NCI-H345 treated with DMSO at 0.1 percent for 48 hours (cell line): ENCODE measurements around the gene PRR22.
"Not testable (repeated sequence)": the region's sequence is repeated elsewhere in the genome, so short reads cannot be mapped to it uniquely, and the experiment has no call there.

Experiments
- DNase-seq: peaks from one replicate; lab custom pipeline; 2025; ENCODE audit not compliant: unreplicated experiment; lab: John Stamatoyannopoulos, UW

Gene PRR22

DNA sequence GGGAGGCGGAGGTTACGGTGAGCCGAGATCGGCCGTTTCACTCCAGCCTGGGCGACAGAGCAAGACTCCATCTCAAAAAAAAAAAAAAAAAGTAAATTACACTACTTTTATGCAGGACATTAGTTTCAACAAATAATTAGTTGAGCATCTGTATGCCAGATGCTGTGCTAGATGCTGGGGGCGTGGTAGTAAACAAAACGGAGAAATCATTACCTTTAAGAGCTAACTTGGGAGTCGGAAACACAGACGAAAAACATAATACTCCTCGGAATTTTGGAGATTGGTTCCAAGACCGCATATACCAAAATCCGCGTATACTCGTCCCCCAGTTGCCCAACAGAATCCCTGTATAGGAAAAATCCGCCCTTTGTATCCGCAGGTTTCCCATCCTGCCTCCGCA is 7.7 kb upstream of the PRR22 start:
- DNase-seq = no peak

- peak; percentile 97 for DNase-seq
Measured at GRCh38 chr19:5790559-5791520, 6.3 kb upstream of the PRR22 start, which contains the start of gene DUS3L. Gene DUS3L, minus strand, starts transcription at chr19:5791163. Its CDS starts 22 bp downstream, at chr19:5791141.

DNA sequence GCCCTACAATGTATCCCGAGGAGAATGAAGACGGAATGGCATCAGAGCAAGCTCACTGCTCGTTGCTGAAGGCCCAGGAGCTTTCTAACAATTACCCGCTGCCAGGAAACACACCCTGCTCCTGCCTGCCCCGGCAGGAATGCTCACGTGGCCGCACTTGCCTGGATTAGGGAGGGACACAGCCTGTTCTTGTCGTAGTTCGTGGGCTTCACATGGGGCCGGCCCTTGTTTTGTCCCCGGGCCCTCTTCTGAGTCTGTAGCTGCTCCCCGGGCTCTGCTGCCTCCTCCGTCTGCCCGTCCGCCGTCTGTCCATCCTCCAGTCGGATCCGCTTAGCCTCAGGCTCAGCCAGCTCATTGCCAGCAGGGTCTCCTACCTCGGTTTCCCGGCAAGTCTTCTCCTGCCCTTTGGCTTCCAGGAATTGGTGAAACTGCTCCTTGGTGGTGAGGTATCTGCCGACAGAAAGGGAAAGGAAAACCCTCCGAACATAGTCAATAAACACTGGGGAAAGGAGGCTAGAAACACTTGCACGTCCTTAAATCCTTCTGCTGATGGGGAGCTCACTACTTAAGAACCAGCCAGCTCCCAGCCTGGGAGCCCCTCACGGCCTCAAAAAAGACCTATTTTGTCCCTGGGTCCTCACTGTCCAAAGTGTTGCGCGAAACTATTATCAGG is 5.5 kb upstream of the PRR22 start:
- DNase-seq = no peak

DNA sequence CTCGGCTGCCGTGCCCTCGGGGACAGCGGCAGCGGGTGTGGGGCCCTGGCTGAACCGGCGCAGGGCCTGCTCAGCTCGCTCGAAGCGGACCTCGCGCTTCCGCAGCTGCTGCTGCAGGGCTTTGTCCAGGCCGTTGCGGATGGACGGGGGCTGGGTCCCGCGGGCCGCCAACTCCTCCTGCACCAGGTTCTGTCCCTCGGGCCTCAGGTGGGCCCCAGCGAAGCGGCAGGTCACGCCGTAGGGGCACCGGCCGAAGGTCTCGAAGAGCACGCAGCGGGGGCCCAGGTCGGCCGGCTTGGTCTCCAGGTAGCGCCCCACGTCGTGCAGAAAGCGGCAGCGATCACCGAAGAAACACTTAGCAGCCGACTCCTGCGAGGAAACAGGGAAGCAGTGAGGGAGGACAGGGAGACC is 4.8 kb upstream of the PRR22 start:
- no peak for DNase-seq

GRCh38 chr19:5788422-5788821 is 3.9 kb upstream of the PRR22 start:
- DNase-seq = no peak

DNA sequence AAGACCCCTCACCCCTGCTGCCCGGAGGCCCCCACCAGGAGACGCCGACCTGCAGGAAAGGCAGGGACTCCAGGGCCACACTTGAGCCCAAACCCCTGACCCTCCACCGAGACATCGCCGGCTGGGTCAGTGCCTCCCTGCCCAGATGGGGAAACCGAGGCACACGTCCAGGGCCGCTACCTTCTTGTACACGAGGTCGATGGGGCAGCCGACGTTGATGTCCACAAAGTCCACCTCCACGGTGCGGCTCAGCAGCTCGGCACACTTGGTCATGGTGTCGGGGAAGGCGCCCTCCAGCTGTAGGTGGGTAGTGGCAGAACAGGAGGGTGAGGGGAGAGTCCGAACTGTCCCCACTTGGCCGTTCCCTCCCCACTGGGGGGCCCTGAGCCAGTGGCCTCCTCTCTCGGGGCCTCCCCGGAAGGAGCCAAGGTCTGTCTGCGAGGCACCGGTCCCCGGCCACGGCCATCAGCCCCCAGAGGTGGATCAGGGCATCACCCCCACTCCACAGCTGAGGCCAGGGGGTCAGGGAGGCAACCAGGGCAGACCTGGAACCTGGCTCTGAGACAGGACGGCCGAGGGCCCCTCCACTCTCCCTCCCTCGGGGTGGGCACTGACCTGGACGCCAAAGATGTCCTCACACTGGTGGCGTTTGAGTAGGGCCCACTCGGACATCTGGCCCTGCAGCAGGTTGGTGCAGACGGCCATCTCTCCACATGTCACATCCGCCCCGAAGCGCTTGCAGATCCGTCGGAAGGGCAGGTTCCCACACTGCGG is 3.0 kb upstream of the PRR22 start:
- no peak for DNase-seq

DNA sequence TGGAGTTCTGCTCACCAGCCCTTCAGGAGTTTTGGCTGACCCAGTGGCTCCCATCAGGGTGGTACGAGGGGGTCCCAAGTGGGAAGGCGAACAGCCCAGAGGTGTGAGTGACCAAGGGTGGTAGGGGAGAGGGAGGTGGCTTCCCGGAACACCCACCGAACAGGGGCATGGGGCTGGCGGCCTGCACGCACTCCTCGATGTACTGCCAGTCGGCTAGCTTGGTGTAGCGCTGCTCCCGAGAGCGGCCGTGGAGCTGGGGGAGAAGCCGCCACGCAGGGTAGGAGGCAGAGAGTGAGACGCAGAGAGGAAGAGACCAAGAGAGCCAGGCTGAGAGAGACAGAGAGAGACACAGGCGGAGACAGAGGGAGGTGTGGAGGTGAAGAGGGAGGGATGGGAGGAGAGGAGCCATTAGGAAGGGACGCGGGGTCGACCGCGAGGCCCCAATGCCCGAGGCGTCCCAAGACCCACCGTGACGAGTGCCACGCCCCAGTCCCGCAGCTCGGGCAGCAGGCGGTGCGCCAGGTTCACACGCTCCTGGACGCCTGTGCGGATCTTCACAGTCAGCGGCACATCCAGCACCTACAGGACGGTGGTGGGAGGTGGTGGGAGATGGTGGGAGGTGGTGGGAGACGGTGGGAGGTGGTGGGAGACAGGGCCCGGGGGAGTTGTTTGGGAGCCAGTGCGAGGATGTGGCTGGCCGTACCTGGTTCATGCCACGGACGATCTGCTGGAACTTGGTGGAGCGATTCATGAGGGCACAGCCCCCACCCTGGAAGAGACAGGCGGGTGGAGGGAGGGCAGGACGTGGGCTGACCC is 2.3 kb upstream of the PRR22 start:
- no peak for DNase-seq

- no peak for DNase-seq
Measured at GRCh38 chr19:5785423-5785822, 877 bp upstream of the PRR22 start.

GRCh38 chr19:5782945-5783919 is 1.3 kb downstream of the PRR22 start:
- no peak for DNase-seq

DNA sequence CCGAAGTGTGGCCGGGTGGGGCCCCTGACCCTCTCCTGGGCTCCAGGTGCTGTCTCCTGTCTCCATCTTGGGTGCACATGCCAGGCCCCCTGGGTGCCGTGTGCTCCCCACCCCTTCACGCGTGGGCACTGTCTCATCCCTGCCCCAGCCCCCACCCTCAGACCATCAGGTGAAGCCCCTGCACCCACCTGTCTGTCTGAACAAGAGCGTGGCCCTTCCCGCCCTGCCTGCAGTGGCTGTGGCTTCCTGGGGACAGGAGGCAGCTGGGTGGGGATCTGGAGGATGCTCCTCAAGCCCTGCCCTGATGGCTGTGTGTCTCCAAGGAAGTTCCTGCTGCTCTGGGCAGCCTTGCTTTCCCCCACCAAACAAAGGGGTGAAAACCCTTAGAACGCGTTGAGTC is 2.2 kb downstream of the PRR22 start:
- DNase-seq = no peak

DNA sequence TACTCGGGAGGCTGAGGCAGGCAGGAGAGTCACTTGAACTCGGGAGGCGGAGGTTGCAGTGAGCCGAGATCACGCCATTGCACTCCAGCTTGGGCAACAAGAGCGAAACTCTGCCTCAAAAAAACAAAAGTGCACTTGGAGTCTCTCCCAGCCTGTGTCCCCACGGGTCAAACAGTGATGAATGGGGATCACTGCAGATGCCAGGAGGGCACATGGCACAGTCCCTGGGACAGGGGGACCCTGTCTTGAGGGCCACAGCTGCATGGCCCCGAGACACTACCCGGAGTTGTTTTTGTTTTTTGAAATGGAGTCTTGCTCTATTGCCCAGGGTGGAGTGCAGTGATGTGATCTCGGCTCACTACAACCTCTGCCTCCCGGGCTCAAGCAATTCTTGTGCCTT is 3.6 kb downstream of the PRR22 start:
- not testable (repeated sequence) for DNase-seq

- DNase-seq = no peak
Measured at GRCh38 chr19:5778402-5778801, 6.1 kb downstream of the PRR22 start.

DNA sequence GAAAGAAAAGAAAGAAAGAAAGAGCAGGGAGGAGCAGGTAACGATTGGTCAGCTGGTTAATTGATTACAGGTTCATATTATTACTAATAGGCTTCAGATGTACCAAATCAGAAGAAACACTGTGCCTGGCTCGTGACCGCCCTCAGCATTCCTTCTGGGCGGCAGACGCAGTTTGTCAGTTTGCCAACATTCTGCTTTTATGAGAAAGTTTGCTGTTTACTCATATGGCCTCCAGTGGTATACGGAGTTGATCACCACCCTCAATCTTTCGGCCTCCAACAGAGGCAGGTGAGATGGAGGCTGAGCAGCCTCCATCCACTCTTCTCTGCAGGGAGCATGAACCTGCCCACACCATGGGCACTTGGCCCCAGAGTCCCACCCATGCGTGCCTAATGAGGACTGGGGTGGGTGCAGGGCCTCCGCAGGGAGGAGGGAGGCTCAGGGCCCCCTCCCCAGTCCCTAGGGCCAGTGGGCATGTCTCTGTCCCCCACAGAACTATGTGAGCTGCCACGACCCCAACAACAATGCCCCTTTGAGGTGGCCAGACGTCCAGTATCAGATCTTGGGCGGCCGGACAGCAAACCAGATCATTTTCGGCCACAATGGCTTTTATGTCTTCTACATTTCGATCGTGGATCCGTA is 8.8 kb downstream of the PRR22 start:
- no peak for DNase-seq

DNA sequence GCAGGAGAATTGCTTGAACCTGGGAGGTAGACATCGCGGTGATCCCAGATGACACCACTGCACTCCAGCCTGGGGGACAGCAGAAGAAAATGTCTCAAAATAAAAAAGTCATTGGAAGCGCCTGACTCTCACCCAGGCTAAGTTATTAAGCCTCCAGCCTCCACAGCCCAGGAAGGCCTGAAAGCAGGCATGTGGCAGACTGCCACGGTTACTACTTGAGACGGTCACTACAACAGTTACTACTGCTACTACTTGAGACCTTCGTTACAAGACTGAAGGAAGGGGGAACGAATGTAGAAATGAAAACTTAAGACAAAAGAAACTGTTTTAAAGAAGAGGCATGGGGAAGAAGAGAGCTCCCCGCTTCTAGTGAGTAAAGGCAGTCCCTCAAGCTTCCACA is 9.6 kb downstream of the PRR22 start:
- no peak for DNase-seq

DNA sequence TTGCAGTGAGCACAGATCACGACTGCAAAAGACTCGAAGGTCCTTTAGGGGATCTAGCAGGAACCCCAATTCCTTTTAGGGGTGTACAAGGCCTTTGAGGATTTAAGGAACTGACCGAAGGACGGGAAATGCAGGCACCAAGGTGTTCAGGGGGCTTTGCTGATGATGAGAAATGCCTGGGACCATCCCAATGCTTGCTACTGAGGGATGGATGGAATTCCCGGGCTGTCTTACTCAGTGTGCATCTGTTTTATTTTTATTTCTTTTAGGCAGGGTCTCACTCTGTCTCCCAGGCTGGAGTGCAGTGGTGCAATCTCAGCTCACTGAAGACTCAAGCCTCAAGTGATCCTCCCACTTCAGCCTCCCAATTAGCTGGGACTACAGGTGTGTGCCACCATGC is 11.3 kb downstream of the PRR22 start:
- no peak for DNase-seq

- no peak for DNase-seq
Measured at GRCh38 chr19:5772416-5772815, 12.1 kb downstream of the PRR22 start.

DNA sequence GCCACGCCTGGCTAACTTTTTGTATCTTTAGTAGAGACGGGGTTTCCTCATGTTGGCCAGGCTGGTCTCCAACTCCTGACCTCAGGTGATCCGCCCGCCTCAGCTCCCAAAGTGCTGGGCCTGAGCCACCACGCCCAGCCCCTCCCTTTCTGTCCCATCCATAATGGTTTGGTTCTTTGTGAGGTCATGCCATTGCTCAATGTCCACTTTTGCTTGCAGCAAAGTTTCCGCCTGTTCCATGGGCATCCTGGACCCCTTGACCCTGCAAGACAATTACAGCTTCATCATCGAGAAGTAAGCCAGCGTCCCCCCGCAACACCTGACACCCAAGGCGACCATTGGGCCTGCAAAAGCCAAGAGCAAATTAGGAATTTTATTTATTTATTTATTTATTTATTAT is 16.6 kb downstream of the PRR22 start:
- no peak for DNase-seq

DNA sequence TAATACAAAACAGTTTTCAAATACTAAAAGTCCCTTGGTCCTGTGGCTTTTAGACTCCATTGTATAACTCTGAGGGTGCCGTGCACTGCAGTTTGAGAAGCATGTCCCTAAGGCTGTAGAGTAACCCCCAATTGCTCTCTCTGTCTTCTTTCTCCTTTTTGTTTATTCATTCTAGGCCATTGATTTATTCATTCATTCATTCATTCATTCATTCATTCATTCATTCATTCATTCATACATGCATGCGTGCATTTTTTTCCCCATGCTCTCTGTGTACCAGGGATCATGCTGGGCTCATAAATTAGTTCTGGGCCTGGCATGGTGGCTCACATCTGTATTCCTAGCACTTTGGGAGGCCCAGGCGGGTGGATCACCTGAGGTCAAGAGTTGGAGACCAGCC is 19.3 kb downstream of the PRR22 start:
- DNase-seq = no peak

DNA sequence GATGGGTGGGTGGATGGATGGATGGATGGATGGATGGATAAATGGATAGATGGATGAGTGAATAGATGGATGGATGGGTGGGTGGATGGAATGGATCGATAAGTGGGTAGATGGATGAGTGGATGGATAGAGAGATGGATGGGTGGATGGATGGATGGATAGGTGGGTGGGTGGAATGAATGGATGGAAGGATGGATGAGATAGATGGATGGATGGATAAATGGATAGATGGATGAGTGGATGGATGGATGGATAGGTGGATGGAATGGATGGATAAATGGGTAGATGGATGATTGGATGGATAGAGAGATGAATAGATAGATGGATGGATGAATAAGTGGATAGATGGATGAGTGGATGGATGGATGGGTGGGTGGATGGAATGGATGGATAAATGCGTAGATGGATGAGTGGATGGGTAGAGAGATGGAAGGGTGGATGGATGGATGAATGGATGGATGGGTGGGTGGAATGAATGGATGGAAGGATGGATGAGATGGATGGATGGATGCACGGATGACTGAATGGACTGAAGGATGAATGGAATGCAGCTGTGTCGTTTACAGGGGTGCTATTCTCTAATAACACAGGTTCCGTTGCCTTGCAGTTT is 21.8 kb downstream of the PRR22 start:
- DNase-seq = no peak
